Pancreas (tissue), 10 donors: ENCODE results near the gene LRRC74B. TPM values are rescaled to one million over a fixed set of nuclear protein-coding genes. Genes with fewer than 3 reads are reported as not detected.
"Not testable (repeated sequence)": the region's sequence is repeated elsewhere in the genome, so short reads cannot be mapped to it uniquely, and the experiment has no call there.

Experiments used
- ATAC-seq, 4 donors: fragments of 200-7000 bp; cut with Tn5 transposase; one replicate each; pipeline versions ENCODE4 v1.8.0 to v1.9.1; 2020; ENCODE audit warnings: mild to moderate bottlenecking in 4 of 4, moderate library complexity in 4 of 4
- DNase-seq, 6 donors: peaks; one replicate each; pipeline ENCODE4 v3.0.0-alpha.2; 2020
- FAIRE-seq: peaks from 2 replicates; lab custom pipeline; 2012; peaks lifted over from hg19 to GRCh38; lab: Jason Lieb, UNC
- H3K27ac ChIP-seq, 4 donors: fragments of 200-600 bp; sonication (generic); 1 replicate in 3 of 4; 2 replicates in 1 of 4; pipeline versions ENCODE4 v1.5.0 to v1.8.0; 2020
- H3K27me3 ChIP-seq, 4 donors: fragments of 200-600 bp; one replicate each; pipeline ENCODE4 v1.8.0; 2021
- H3K36me3 ChIP-seq, 3 donors: fragments of 200-600 bp; sonication (generic) in 1 of 3; one replicate each; pipeline versions ENCODE4 v1.5.0 to v1.8.0; 2020 to 2021
- H3K4me1 ChIP-seq, 3 donors: fragments of 200-600 bp; one replicate each; pipeline ENCODE4 v1.8.0; 2021
- H3K4me3 ChIP-seq, 4 donors: fragments of 200-600 bp; sonication (generic) in 2 of 4; one replicate each; pipeline versions ENCODE4 v1.5.0 to v1.8.0; 2020 to 2021
- H3K9me3 ChIP-seq, 4 donors: fragments of 200-600 bp; one replicate each; pipeline ENCODE4 v1.8.0; 2021
- CTCF ChIP-seq, 4 donors: fragments of 200-600 bp; sonication (generic) in 3 of 4; IDR thresholded peaks; one replicate each; pipeline versions ENCODE4 v1.5.0 to v1.8.0; 2021; ENCODE audit warnings: antibody characterized with exemption in 4 of 4
- WGBS, 2 donors: extraction: QIAGEN DNeasy Blood & Tissue Kit; methylation state at CpG; one replicate each; pipeline ENCODE4 v1.1.7; 2013; 5-methylcytosine and 5-hydroxymethylcytosine counted together
- intact Hi-C, 3 donors: fragments of 100-400 bp; cut with DNase I; formaldehyde crosslinking; loops; one replicate each; pipeline versions ENCODE4 v1.11.1 to v1.14.2; 2022
- polyA plus RNA-seq, 2 donors: library from polyadenylated mRNA; stranded (reverse); fragments of 200-250 nt; gene quantifications; one replicate each; pipeline ENCODE4 v1.2.3, GENCODE V29; 2013
- total RNA-seq, 6 donors: library from RNA; stranded (reverse); fragmentation: NEBNext Ultra II Directional in 4 of 6; extraction: Animal tissue kit (Norgen Biotek cat#: 25700) in 4 of 6; gene quantifications; one replicate each; pipeline versions ENCODE4 v1.2.1 to v1.2.4, GENCODE V29; 2021 to 2023
- donor health status: healthy with polysubstance abuse.
- donor health status: DM: no; HTN: no; CAD: no; lungs with moderate emphysema.
- donor health status: DM: no; HTN: no; CAD: no.
- donor health status: control.
- donor health status: control.
- donor health status: Bipolar disorder and iron deficiency.
- donor health status: DM: yes; HTN: yes; CAD: no.
- donor health status: DM: no; HTN: no; CAD: no.
- donor health status: DM: no; HTN: no; CAD: no.
- donor health status: DM: yes; HTN: yes; CAD: no.

LRRC74B gene
- total and polyA plus RNA-seq, 8 donors: 0.05 TPM; not detected in 7

DNA sequence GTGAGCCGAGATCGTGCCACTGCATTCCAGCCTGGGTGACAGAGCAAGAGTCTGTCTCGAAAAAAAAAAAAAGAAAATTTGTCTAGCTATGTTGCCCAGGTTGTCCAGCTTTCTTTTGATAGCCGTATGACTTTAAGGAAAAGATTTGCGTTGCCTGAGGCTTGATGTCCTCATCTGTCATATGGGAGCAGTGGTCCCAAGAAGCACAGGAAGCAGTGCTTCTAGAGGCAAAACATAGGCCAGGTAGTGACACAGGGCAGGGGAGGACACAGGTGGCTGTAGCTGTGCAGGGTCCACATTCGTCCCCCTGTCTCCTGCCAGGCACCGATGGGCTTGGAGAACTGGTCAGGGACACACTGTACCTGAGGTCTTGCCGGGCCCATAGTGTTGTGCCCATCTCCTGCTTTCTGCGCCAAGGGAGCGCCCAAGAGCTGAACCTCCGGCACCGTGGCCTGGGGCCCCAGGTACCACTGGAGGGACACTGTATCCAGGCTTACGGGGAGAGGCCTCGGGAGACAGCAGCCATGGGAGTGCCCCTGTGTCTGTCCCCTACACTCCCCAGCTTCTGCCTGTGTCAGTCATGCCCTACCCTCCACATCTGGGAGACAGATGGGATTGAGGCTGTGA, 1.4 kb downstream of the LRRC74B start:
- 85 to 92% methylated on average over 14 of the region's 14 CpGs for WGBS, 2 donors
- no peaks in the 10 kb centered on the region for H3K9me3 ChIP-seq
- no peak overlapping the region for H3K4me3 ChIP-seq
- TF ChIP-seq CTCF (IDR thresholded peaks at IDR 0.05): no peak
- no peak for ATAC-seq
- H3K36me3 ChIP-seq: no peaks in the 10 kb centered on the region
- no peak overlapping the region for H3K27ac ChIP-seq
- no peak for DNase-seq
- no peak for FAIRE-seq
- peaks cover 0 to 9% (median 0%) of the 10 kb centered on the region in 4 donors for H3K27me3 ChIP-seq
- intact Hi-C loops: no loop called here
- H3K4me1 ChIP-seq: no peaks in the 10 kb centered on the region

GRCh38 chr22:21047730-21048129, 2.0 kb downstream of the LRRC74B start:
- WGBS, 2 donors: 64 to 68% methylated on average over 7 of the region's 7 CpGs
- Histone ChIP-seq H3K27ac (no peak overlapping the region), H3K4me1 (no peaks in the 10 kb centered on the region), H3K27me3 (peaks cover 0 to 9% (median 0%) of the 10 kb centered on the region in 4 donors), H3K36me3 (no peaks in the 10 kb centered on the region), H3K4me3 (no peak overlapping the region), H3K9me3 (no peaks in the 10 kb centered on the region)
- FAIRE-seq (no peak), ATAC-seq (no peak), DNase-seq (no peak)
- intact Hi-C loops: no loop called here
- no peak for TF ChIP-seq CTCF (IDR thresholded peaks at IDR 0.05)

DNA sequence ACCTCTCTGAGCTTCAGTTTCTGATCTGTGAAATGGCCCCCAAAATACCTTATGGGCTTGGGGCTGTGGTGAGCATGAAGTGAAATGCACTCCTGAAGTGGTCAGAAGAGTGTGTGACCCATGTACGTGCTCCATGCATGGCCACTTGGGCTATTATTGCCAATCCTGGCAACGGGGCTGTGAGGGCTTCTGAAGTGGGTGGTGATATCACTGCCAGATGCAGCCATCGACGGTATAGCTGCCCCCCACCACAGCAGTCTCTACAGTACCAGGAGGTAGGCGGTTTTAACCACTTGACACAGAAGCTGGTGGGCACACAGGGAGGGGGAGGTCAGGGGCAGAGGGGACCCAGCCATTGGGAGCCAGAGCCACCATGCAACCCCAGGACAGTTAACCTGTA, 2.7 kb downstream of the LRRC74B start:
- H3K9me3 ChIP-seq, H3K36me3 ChIP-seq, ATAC-seq, intact Hi-C loops, FAIRE-seq, H3K27me3 ChIP-seq, H3K4me1 ChIP-seq, H3K4me3 ChIP-seq, H3K27ac ChIP-seq, DNase-seq: not testable (repeated sequence)
- 63 to 66% methylated on average over 5 of the region's 5 CpGs for WGBS, 2 donors

DNA sequence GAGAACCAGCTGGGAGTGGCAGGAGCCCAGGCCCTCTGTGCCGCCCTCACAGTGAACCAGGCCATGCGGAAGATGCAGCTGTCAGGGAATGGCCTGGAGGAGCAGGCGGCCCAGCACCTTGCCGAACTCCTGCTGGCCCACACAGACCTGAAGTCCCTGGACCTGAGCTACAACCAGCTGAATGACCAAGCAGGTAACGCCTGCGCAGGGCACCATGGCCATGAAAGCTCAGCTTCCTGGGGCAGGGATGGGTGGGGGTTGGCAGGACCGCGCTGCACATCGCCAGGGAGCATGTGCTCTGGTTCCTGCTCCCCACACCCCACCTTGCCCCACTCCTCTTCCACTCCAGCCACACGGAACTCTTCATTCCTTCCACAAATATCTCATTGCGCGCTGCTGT, 3.2 kb downstream of the LRRC74B start:
- H3K27ac ChIP-seq, H3K36me3 ChIP-seq, H3K9me3 ChIP-seq, ATAC-seq, DNase-seq, intact Hi-C loops, H3K4me1 ChIP-seq, FAIRE-seq, H3K27me3 ChIP-seq, H3K4me3 ChIP-seq: not testable (repeated sequence)
- WGBS, 2 donors: 80 to 87% methylated on average over 2 to 6 of the region's 12 CpGs

DNA sequence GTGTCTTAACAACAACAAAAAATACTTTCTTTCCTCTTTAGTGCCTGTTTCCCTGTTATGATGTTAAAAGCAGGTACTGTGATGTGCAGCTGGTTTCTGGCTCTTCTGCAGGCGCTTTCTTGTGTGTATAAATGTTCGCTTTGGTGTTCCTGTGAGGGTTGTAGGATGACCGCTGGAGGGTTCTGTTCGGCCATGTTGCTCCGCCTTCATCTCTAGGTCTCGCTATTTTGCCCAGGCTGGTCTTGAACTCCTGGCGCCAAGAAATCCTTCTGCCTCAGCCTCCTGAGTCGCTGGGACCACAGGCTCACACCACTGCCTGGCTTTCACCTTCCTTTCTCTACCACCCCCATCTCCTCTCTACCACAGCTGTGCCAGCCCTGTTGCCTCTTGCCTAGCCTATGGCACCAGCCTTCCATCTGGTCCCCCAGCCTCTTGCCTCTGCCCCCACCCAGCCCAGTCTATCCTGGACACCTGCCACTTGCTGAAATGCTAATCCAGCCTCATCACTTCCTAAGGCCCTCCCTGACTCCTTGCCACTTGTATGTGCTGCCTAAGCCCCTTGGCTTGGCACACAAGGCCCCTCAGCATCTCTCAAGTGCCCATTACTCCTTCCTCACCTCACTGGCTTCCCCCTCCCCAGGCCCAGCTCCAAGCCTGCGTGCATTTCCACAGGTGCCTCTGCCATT, 5.5 kb downstream of the LRRC74B start:
- Histone ChIP-seq H3K9me3 (no peaks in the 10 kb centered on the region), H3K4me1 (no peaks in the 10 kb centered on the region), H3K4me3 (no peak overlapping the region), H3K27ac (no peak overlapping the region), H3K36me3 (no peaks in the 10 kb centered on the region), H3K27me3 (no peaks in the 10 kb centered on the region)
- TF ChIP-seq CTCF (IDR thresholded peaks at IDR 0.05): no peak
- intact Hi-C loops: no loop called here
- ATAC-seq (no peak), DNase-seq (no peak), FAIRE-seq (no peak)
- WGBS, 2 donors: 76 to 77% methylated on average over 9 of the region's 9 CpGs

DNA sequence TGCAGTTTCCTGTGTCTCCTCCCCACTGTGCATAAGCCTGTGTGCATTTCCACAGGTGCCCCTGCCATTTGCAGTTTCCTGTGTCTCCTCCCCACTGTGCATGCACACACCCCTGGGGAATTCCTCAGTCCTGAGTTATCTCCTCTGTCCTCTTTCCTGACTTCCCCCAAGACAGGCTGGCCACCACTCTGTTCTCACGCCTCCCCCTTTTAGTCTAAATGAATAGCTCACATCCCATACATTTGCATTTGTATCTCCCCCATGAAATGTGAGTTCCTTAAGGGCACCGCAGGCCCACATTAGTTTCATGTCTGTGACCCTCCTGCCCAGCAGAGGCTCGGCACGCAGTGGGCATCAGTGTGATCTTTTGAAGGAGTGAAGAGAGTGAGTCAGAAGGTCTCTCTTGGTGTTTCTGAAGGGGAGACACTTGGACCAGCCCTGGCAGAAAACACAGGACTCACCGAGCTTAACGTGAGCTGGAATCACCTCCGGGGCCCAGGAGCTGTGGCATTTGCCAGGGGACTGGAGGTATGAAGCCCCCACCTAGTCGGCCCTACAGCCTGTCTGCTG, 6.2 kb downstream of the LRRC74B start:
- no peaks in the 10 kb centered on the region for H3K36me3 ChIP-seq
- H3K27ac ChIP-seq: no peak overlapping the region
- H3K9me3 ChIP-seq: no peaks in the 10 kb centered on the region
- no peak for DNase-seq
- TF ChIP-seq CTCF (IDR thresholded peaks at IDR 0.05): no peak
- no peak overlapping the region for H3K4me3 ChIP-seq
- 45 to 53% methylated on average over 8 of the region's 8 CpGs for WGBS, 2 donors
- no peaks in the 10 kb centered on the region for H3K4me1 ChIP-seq
- H3K27me3 ChIP-seq: no peaks in the 10 kb centered on the region
- intact Hi-C loops: no loop called here
- FAIRE-seq: no peak
- no peak for ATAC-seq
